ENCODE data around the gene CHCHD6.

Gene CHCHD6

DNA sequence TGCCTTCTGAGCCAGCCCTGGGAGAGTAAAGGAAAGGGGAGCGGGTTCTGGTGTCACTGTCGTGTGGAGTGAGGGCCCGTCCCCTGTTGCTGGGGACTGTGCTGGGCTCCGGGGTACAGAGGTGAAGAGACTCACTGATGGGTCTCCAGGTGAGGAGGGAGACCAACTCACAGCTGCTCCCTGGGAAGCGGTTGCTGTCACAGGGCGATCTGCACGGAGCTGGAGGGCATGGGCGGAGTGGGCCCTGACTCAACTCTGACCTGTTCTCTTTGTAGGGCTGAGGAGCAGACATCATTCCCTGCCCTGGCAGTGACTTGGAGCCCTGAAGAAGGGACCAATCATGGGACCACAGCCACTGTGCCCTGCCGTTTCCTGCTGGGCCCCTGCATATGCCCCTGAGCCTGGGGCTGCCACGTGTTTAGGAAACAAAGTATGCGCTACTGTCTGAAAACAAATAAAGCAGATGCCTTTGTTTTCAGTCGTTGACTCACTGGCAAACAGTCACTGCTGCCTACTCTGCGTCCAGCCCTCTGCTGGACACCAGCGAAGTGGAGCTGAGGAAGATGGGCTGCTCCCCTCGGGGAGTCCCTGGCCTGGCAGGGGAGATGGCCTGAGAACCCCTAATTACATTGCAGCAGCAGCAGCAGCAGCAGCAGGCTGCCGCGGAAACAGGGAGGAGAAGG lies 256.0 kb downstream of the CHCHD6 start:
- DNase-seq (ENCODE audit: low read depth) = no peak

DNA sequence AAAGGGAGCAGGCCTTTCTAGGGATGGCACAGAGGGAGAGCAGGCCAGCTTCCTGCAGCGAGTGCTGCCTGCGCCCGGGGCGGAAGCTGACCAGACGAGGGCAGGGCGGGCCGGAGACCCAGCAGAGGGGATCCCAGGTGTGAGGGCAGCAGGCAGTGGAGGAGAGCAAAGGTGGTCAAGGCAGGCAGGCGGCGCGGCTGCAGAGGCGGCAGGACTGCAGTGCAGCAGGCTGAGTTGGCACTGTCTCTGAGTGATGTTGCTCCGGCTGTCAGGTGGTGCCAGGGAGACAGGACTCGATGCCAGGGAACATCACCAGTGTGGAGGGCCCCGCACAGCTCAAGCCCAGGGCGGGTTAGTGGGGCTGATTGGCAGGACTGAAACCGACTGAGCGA lies 256.6 kb downstream of the CHCHD6 start:
- DNase-seq (ENCODE audit: low read depth) = no peak

DNA sequence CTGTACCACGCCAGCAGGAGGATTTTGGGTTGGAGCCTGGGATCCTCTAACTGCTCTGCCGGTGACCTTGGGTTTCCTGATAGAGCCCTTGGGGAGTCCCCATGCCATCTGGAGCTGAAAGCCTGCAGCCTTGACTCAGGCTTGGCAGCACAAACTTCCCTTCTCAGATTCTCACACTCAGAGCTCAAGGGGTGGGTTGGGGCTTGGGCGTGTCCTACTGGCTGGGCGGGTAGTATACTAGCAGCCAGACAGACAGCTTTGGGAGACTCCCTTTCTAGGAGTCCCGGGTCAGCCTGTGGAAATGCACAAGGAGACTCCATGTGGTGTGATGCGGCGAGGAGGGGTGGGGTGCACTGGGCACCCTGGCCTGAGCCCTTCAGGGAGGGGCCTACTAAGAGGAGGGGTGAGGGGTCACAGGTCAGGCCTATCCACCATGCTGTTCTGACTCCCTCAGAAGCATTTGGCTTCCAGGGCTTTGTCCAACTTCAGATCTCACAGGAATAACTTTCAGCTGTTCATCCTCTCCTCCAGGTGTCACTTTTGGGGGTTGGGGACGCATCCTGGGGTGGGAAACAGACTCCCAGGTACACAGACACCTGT lies 257.3 kb downstream of the CHCHD6 start:
- no peak for DNase-seq (ENCODE audit: low read depth)

DNA sequence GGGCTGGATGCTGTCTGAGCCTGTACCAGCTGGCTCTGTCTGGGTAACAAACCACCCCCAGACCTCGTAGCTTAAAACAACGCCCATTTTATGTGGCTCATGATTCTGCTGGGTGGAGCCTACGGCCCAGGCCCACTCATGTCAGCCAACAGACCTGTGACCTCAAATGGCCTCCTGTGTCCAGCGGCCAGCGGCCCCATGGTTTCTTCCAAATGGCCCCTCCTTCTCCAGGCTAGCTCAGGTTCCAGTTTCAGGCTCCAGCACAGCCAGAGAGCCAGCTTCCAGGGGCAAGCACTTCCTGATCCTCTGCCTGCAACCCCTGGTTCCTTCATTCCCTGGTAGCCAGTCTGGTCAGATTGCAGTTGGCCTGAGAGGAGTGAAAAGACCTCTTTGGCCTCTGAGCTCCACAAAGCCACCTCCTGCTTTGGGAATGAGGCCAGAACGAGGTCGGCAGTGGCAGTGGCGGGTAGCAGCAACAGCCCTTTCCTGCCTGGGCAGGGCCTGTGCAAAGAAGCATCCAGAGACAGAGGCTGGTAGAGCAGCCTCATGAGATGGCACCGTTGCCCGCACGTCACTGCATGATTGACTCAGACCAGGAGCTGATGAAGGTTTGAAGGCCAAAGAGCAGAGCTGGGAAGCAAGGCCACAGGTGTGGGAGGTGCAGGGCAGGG lies 257.9 kb downstream of the CHCHD6 start:
- DNase-seq (ENCODE audit: low read depth) = no peak

DNA sequence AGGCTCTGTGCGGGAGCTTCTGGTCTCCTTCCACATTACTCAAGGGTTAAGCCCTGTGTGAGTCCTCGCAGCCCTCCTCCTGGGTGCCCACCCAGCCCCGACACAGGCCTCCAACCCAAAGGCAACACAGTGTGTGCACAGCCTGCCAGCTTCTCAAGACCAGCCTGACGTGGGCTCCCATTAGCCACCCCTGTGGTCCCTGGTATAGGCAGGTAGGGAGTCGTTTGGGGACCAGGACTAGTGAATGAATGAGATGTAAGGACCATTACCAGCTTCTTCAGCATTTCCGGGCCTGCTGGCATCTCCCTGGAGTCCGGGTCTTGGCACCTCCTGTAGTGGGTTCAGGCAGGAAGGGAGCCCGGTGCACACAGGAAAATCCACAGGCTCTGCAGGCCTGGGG lies 258.7 kb downstream of the CHCHD6 start:
- no peak for DNase-seq (ENCODE audit: low read depth)

DNA sequence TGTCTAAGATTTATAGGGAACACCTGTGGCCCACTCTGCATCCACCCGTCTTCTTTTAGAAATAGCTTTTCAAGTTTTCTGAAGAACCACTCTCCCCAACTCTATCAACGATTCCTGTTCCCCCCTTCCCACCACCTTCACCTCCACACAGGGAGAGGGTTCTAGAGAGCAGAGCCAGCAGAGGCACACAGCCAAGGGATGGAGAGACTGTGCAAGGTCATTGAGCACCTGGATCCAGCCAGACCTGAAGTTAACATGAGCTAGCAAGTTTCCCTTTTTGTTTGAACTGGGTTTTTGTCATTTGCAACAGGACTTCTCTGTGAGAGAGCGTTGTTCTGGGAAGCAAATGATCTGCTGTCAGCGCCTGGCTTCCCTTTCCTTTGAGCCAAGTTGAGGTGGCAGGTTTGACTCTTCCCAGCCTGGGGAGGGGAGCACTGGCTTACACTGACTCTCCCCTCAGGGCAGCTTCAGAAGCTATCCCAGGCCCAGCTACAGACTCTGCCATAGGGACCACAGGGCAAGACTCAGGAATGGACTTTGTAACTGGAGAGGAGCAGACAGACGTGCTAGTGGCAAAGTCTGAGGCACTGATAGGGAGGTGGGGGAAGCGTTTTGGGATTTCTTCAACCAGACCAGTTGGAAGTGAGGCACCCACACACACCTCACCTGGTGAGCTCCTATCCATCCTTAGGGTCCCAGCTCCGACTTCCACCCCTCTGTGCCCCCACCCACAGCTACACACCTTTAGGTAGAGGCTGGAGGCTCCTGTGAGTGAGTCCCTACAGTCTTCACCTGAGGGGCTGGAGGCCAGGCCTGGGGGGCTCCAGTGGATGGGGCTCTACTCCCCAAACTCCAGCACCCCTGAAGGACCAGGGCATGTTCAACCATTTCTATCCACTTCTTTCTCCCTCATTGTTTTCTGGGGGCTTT lies 259.5 kb downstream of the CHCHD6 start:
- DNase-seq (ENCODE audit: low read depth) = no peak

DNA sequence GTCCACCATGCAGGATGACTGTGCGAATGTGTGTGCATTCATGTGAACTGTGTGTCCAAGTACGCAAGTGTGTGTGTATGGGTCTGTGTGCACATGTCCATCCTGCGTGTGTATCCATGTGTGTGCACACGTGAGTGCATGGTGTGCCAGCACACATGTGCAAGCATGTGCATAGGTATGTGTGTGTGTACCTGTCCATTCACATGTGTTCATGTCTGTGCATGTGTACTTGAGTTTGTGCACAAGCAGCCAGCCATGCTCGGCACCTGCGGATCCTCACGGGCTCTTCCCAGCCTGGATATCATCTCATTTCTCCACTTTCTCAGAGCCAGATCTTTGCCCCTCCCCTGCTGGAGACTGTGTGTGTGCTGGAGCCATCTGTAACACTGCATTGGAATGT lies 260.2 kb downstream of the CHCHD6 start:
- no peak for DNase-seq (ENCODE audit: low read depth)

DNA sequence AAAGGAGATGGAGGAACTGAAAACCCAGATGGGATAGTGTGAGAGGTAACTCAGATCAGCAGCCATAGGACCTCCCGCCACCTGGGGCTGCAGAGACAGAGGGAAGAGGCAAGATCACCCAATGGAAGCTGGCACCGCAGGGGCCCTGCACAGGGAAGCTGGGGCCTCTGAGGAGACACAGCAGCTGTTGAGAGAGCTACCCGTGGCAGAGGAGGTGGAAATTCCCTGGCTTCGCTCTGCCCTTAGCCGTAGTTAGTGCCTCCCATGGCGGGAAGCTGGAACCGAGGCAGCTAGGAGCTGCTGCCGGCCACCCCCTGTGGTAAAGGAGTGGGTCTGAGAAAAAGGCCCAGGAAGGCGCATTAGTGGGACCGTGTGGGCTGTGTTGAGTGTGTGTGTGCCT lies 260.9 kb downstream of the CHCHD6 start:
- no peak for DNase-seq (ENCODE audit: low read depth)

DNA sequence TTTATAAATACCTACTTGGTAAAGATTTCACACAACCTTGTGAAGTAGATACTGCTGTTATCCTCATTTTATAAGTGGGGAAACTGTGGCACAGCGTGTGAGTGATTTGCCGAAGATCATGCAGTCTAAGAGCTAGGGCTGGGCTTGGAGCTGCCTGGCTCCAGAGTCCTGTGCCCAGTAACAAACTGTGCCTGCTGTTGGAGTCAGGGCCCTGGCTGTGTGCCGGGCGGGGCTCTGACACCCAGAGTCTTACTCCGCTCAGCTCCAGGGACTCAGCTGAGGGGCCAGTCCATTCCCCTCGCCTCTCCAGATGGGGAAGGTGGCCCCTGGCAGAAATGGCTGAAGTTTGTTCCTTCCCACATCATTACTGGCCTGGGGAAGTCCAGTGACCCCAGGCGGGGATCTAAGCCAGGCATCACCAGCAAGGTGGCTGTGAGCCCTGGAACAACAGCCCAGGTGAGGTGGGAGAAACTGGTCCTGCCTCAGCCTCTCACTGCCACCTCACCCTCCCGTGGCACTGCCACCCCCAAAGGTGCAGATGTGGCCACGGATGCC lies 261.6 kb downstream of the CHCHD6 start:
- no peak for DNase-seq (ENCODE audit: low read depth)

DNA sequence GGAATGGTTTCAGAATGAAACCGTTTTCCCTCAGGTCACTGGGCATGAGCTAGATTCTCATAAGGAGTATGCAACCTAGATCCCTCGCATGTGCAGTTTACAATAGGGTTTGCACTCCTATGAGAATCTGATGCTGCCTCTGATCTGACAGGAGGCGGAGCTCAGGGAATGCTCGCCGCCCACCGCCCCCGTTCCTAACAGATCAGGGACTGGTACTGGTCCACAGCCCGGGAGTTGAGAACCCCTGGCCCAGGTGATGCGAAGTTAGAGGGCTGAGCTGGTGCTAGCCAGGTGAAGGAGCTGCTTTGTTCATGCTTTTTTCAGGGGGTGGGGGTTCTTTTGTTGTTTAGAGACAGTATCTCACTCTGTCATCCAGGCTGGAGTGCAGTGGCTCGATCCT lies 263.3 kb downstream of the CHCHD6 start:
- DNase-seq (ENCODE audit: low read depth) = no peak

DNA sequence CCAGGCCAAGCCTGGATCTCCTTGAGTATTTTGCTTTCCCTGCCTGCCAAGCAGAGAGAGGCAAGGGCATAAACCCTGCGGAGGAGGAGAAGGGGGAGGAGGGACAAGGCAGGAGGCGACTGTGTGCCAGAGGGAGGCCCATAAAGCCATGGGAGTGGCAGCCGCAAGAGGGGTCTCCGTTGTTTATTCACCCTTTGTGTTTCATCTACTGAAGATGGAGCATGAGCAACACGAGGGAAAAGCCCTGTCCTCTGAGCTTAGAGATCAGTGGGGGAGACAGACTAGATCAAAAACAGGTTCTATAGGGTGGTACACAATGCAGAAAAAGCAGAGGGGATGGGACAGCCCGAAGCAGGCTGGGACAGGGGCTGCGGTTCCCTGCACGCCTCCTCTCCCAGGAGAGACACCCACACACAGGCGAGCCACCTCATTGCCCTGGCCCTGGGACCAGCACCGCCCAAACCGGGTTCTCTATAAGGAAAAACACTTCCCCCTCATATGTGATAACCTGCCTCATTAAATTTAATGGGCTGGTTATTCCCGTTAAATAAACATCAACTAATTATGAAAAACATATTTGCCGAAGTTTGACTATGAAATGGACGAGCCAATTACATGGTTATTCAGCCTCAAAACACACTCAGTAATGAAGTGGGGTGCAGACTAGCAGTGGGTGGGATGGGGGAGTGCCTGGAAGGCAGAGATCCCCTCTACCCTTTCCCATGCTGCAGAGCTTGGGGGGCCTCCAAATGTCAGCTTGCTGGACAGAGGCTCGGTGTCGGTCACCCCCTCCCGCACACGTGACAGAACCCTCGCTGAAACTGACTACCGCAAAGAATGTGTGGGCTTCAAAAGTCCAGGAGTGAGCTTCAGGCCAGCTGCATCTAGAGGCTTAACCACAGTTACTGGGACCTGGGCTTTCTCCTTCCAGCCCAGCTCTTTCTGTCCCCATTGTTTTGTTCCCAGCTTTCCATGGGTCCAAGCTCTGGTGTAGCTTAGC lies 264.7 kb downstream of the CHCHD6 start:
- DNase-seq (ENCODE audit: low read depth) = no peak

DNA sequence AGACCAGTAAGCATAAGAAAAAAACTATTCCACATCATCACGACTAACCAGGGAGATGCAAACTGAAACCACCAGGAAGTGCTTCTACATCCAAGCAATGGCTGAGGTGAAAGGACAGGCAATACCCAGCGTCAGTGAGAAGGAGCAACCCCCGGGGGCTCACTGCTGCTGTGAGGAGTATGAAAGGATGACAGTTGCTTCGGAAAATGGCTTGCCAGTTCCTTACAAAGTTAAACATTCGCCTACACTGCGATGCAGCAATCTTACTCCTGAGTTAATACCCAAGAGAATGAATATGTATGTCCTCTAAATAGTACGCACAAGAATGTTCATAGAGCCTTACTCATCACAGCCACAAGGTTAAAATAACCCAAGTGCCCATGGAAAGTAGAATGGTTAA lies 265.5 kb downstream of the CHCHD6 start:
- DNase-seq (ENCODE audit: low read depth) = no peak

DNA sequence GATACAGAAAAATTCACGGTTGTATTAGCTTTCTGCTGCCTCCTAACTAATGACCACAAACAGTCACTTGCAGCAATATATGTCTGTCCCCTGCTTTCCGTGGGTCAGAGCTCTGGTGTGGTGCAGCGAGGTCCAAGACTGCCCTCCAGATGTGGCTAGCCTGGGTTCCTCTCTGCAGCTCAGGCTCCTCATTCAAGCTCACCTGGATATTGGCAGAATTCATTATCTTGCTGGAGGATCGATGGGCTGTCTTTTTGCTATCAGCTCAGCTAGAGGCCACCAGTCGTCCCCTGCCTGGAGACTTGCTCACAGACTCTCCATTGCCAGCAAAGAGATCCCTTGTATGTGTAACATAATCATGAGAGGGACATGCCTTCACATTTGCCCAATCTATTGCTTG lies 266.1 kb downstream of the CHCHD6 start:
- DNase-seq (ENCODE audit: low read depth) = no peak

DNA sequence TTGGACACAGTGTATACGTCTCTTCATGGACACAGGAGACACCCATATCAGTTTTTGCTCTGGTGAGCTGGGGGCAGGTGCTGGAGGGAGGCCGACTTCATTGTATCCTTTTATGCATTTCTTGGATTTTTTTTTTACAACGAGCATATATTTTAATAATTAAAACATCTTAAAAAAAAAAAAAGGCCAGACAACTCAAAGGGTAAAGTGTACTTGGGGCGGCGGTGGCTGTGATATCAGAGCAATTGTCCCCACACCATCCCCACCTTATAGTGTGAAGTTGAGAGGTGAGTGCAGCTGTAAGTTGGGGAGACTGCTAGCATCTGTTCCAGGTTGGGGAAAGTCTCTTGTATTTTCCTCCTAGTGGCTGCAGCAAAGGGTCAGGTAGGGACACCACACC lies 266.9 kb downstream of the CHCHD6 start:
- DNase-seq (ENCODE audit: low read depth) = no peak

DNA sequence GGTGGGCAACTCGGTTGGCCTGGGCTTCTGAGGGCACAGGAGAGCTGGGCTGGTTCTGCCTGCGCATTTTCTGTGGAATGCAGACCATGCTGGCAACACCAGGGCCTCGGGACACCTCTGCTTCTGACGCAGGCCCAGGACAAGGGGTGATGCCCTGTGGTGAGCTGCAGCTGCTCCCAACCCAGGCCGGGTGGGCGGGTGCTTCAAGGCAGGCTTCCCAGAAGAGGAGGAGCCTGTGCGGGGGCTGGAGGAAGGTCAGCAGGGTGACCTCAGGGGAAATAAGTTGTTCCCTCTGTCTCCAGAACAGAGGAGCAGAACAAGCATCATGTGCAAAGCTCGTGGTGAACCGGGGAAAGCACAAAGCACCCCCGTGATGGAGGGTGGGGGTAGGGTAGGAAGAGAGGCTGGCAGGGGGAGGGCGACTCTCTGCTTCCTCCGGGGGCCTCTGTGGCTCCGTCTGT lies 267.9 kb downstream of the CHCHD6 start:
- DNase-seq (ENCODE audit: low read depth) = no peak

DNA sequence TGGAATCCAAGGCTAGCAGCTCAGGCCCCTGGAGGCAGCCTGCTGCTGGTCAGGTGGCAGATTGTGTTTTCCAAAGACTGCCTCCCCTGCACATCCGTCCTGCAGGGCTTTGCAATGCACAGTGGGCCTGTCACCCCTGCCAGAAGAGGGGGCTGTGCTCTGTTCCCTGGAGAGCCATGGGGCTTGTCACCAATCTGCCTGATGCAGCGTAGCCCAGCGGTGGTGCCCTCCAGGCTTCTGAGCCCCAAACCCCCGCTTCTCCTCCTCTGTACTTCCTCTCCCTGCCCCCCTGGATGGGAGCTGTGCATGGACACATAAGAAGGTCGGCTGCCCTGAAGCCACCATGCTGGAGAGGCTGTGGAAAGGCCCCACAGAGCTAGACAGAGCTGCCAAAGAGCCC lies 268.8 kb downstream of the CHCHD6 start:
- DNase-seq (ENCODE audit: low read depth) = no peak

DNA sequence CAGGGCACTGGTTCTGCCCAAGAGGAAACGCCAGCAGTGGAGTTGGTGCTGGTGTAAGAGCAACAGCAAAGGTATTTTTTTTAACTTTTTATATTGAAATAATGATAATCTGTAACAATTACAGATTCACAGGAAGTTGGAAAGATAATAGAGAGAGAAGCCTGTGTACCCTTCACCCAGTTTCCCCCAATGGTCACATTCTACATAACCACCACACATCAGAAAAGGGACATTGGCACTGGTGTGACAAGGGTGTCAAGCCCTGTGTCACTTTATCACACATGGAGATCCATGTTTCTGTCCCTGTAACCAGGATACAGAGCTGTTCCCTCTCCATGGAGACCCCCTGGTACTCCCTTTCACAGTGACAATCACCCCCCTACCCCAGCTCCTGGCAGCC lies 269.8 kb downstream of the CHCHD6 start:
- DNase-seq (ENCODE audit: low read depth) = no peak

DNA sequence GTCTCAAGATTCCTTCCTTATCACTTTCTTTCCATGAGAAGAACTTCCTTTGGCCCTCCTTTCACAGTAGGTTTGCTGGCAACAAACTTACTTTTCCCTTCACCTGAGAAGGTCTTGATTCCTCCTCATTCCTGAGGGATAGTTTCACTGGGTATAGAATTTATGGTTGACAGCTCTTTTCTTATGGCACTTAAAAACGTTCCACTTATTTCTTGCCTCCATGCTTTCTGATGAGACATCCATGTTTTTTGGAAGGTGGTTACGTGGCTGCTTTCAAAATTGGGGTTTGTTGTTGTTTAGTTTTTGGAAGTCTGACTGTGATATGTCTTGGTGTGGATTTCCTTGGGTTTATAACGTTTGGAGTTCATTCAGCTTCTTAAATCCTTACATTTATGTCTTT lies 270.7 kb downstream of the CHCHD6 start:
- no peak for DNase-seq (ENCODE audit: low read depth)

DNA sequence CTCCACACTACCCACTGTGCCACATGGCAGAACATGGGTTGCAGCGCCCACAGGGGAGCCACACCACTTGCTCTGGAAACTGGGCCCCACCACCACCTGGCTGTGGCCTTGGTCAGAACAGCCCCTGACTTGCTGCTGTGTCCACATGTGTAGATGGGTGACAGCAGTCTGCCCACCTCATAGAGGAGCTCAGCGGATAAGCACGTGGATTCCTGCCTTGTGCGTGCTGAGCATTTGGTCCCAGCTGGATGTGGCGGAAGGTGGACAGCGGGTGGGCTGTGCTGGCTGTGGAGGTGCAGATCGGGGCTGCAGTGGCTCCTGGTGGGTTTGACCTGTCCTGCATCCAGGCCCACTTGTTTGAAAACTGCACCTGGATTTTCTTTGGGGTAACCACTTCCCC lies 272.9 kb downstream of the CHCHD6 start:
- no peak for DNase-seq (ENCODE audit: low read depth)

DNA sequence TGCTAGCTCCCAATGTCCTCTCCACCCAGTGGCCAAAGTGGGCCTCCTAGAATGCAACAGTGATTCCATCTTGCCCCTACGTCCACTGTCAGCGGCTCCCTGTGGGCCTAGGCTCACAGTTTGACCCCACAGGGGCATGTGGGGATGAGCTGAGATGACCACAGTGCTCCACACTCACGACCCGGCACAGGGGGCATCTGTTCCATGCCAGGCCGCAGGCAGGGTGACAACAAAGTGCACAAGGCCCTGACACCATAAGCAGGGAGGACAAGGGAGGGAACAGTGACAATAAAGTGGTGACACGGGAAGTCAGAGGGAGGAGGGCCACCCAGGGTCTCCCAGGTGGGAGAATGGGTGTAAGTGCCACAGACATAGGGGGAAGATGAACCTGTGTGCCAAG lies 273.8 kb downstream of the CHCHD6 start:
- no peak for DNase-seq (ENCODE audit: low read depth)

DNA sequence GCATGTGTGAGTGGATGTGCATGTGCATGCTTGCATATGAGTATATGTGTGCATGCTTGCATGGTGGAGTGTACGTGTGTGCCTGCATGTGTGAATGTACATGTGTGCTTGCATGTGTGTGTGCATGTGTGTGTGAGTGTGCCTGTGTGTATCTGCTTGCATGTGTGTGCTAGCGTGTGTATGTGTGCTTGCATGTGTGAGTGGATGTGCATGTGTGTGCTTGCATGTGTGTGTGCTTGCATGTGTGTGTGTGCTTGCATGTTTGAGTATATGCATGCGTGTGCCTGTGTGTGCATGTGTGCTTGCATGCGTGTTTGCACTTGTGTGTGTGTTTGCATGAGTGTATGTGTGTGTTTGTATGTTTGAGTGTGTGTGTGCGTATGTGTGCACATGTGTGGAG lies 274.3 kb downstream of the CHCHD6 start:
- no peak for DNase-seq (ENCODE audit: low read depth)
